ENCODE data around the gene SPDL1.

DNA sequence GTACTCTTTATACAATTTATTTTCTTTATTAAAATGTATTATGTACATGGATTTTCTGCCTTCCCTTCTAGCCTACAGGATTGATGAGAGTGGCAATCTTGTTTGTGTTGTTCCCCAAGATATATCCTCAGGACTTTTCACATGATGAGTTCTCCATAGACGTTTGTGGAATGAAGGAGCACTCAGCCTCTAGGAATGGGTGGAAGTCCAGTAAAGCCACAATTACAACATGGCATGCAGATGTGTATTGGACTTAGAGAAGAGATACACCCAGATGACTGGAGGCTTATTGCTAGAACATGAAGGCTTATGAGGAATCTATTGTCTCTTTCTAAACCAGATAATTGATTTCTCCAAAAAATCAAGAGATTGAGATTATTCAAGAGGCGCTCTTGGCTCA is 45.3 kb downstream of the SPDL1 start:
- TF ChIP-seq, protein P1, sequence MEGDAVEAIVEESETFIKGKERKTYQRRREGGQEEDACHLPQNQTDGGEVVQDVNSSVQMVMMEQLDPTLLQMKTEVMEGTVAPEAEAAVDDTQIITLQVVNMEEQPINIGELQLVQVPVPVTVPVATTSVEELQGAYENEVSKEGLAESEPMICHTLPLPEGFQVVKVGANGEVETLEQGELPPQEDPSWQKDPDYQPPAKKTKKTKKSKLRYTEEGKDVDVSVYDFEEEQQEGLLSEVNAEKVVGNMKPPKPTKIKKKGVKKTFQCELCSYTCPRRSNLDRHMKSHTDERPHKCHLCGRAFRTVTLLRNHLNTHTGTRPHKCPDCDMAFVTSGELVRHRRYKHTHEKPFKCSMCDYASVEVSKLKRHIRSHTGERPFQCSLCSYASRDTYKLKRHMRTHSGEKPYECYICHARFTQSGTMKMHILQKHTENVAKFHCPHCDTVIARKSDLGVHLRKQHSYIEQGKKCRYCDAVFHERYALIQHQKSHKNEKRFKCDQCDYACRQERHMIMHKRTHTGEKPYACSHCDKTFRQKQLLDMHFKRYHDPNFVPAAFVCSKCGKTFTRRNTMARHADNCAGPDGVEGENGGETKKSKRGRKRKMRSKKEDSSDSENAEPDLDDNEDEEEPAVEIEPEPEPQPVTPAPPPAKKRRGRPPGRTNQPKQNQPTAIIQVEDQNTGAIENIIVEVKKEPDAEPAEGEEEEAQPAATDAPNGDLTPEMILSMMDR (conservative IDR thresholded peaks at IDR 0.05; ENCODE audit: low read depth, low read length) = no peak
- no peak for TF ChIP-seq EZH2phosphoT487 (IDR thresholded peaks at IDR 0.05; ENCODE audit: borderline replicate concordance, low read length)
- no peak for TF ChIP-seq EZH2 (IDR thresholded peaks at IDR 0.05; ENCODE audit: low read length, unreplicated experiment)
